GM21786 (cell line): ENCODE data around the gene WDR86.

Source experiments
- ATAC-seq: cut with Tn5 transposase; IDR thresholded peaks from one replicate; pipeline ENCODE4 v1.9.1; 2021; ENCODE audit not compliant: unreplicated experiment

Gene WDR86

GRCh38 chr7:151363182-151363581, 46.7 kb downstream of the WDR86 start:
- ATAC-seq: no peak

DNA sequence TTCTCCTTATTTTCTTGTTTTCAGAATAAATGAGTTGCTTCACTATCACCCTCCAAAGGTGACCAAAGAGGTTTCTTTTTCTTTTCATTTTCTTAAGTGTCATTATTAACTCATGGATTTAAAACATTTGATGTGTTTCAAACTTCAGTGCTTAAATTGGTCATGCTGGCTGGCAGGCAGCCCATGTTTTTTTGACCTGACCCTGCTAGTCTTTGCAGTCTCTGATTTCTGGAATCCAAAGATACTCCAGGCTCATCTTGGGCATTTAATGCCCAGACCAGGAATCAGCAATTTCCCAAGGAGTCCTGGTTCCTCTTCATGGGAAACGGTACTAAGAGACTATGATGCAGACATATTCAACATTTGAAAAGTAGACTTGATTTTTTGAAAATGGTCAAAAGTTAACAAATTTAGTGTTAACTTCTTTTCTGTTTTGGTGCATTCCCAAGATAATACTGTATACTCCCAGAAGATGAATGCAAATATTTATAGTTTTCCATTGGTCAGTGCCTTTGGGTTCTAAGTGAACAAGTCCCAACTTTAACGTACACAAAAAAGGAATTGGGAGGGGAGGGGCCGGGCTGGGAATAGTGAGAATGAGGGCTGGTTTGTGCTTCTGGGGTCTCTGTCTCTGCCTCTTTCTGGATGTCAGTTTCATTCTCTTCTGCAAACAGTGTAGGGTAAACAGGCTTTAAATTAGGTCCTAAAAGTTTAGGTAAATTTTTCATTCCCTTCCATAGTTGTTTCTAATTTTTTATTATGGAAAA, 48.5 kb downstream of the WDR86 start:
- ATAC-seq: no peak

DNA sequence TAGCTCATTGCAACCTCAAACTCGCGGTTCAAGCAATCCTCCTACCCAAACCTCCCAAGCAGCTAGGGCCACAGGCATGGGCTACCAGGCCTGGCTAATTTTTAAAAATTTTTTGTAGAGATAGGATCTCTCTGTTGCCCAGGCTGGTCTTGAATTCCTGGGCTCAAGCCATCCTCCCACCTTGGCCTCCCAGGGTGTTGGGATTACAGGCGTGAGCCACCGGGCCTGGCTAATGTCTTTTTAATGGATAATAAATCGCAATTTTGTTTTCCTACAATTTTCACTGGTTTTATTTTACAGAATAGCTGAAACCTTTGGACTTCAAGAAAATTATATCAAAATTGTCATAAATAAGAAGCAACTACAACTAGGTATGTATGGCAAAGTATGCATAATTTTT, 57.3 kb downstream of the WDR86 start:
- ATAC-seq: no peak

DNA sequence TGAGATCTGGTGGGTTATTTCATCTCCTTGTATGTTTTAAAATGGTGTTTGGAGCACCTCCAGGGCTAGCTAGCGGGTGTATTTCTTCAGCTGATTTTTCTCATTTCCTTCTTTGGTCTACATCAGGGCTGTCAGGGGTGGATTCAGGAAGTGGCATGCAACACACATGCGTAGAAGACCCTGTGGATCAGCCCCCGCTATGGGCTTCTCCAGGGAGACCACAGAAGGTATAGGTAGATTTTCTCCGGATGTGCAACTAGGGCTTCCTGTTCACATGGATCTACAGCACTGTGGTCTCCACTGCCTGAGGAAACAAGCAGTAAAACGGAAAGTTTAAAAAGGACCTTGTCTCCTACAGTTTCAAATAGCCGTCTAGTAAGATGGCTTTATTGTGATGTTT, 57.9 kb downstream of the WDR86 start:
- no peak for ATAC-seq

DNA sequence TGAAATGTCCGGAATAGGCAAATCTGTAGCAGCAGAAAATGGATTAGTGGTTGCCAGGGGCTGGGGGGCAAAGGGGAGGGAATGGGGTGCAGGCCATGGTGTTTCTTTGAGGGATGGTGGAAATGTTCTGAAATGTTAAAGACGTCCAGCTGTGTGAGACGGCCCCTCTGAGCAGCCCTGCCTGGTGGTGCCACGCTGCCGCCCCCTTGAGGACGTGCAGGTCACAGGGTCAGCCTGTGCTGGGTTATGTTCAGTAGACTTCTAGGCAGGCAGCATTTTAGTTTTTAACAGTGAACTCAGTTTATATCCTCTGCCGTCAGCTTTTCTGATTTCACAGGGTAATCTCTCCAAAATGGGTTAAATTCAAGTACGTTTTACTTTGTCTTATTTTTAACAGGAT, 58.8 kb downstream of the WDR86 start:
- ATAC-seq: no peak

DNA sequence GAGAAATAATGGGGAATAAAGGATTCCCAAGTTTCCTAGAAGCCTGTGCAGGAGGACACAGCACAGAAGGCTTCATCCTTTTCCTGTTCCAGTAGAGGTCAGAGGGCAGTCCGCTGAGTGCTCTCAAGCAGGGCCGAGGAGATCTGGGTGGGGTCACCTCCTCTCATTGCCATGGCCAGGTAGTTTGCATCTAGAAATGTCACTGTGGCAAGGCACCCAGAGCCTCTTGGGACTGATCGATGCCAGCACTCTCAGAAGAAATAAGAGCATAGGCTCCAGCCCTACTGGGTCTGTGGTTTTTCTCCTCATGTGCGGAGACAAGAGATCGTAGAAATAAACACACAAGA, 60.4 kb downstream of the WDR86 start:
- peak; percentile 41 for ATAC-seq

DNA sequence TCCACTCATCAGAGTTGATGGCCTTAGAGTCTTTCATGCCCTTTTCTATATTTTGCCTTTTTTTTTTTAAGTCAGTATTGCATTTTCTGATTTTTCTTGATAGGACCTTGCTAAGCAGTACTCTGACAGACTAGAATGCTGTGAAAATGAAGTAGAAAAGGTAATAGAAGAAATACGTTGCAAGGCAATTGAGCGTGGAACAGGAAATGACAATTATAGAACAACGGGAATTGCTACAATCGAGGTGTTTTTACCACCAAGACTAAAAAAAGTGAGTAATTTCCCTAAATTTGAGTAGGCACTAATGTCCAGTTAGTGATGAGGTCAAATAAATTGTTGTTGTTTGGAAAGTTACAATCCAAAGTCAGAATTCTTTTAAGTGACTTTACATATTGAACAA, 60.9 kb downstream of the WDR86 start:
- no peak for ATAC-seq

- ATAC-seq: no peak
Measured at GRCh38 chr7:151347200-151347599, 62.6 kb downstream of the WDR86 start.

DNA sequence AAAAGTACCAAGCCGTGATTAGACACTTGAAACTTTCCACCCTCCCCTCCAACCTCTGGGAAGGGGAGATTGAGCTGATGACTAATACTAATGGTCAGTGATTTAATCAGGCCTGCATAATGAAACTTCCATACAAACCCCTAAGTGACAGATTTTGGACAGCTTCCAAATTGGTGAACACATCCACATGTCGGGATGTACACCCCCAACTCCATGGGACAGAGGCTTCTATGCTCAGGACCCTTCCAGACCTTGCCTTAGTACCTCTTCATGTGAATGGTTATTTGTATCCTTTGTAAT, 63.4 kb downstream of the WDR86 start:
- ATAC-seq: no peak

- no peak for ATAC-seq
Measured at GRCh38 chr7:151345576-151346469, 64.0 kb downstream of the WDR86 start.

GRCh38 chr7:151343516-151343915, 66.3 kb downstream of the WDR86 start:
- no peak for ATAC-seq

DNA sequence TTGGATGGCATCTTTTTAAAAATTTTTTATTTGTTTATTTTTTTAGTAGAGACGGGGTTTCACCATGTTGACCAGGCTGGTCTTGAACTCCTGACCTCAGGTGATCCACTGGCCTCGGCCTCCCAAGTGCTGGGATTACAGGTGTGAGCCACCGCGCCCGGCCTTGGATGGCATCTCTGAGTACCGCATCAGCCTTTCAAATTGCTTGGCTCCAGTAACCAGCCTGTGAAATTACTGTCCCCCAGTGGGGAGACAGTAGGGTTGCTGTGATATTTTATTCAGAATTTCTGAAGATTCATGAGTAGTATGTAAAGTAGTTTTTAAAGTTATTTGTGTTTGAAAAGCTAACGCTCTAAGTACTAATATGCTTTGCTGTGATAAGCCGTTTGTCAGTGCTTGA, 67.0 kb downstream of the WDR86 start:
- ATAC-seq: no peak

GRCh38 chr7:151342102-151342646, 67.7 kb downstream of the WDR86 start:
- peak; percentile 61 for ATAC-seq

- ATAC-seq: peak; percentile 46
Measured at GRCh38 chr7:151341357-151342101, 68.3 kb downstream of the WDR86 start, which contains the start of gene NUB1. Gene NUB1 (plus strand): TSS chr7:151341812. CDS start chr7:151345350, 3,538 bp downstream.

GRCh38 chr7:151340794-151341356, 69.0 kb downstream of the WDR86 start:
- no peak for ATAC-seq

- ATAC-seq: peak; percentile 47
Measured at GRCh38 chr7:151339651-151340382, 70.0 kb downstream of the WDR86 start.

- ATAC-seq: no peak
Measured at GRCh38 chr7:151338809-151339208, 71.0 kb downstream of the WDR86 start.

GRCh38 chr7:151337346-151337745, 72.5 kb downstream of the WDR86 start:
- ATAC-seq: no peak

DNA sequence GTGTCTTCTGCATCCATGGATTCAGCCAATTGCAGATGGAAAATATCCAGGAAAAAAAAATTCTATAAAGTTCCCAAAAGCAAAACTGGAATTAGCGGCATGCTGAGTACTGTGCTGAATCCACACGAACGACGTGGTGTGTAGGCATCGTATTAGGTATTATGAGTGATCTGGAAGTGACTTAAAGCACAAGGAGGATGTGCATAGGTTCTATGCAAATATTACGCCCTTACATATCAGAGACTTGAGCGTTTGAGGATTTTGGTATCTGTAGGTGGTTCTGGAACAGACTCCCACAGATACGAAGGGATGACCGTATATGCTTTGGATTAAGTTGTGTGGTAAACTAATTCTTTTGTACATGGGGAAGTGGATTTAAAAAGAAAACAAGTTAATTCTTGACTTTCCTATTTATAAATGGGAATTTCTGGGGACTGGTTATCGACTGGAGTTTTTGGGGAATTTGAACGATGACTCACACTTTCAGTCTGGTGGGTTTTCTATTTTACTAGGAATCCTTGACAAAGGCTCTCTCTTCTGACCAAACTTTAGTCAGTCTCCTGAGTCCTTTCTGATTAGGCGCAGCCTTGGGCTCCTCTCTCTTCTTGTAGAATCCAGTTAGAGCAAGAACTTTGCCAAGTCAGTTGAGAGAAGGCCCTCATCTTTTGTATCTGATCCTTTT, 73.7 kb downstream of the WDR86 start:
- ATAC-seq: no peak

- ATAC-seq: no peak
Measured at GRCh38 chr7:151334628-151335027, 75.2 kb downstream of the WDR86 start.
